ENCODE results near the gene NUP214.
A peak's percentile ranks its signal among the peaks of the same experiment; 100 is the strongest.
"Not testable (repeated sequence)": the region's sequence is repeated elsewhere in the genome, so short reads cannot be mapped to it uniquely, and the experiment has no call there.

Gene NUP214

GRCh38 chr9:131234799-131235479 lies 109.6 kb downstream of the NUP214 start:
- no peak for DNase-seq (ENCODE audit: low spot score)

- DNase-seq (ENCODE audit: low spot score) = no peak
These were observed 110.1 kb downstream of the NUP214 start for GRCh38 chr9:131235480-131235851.

- DNase-seq (ENCODE audit: low spot score) = no peak
These were observed 110.8 kb downstream of the NUP214 start for GRCh38 chr9:131236161-131236560.

- no peak for DNase-seq (ENCODE audit: low spot score)
These were observed 111.4 kb downstream of the NUP214 start for GRCh38 chr9:131236761-131237160.

DNA sequence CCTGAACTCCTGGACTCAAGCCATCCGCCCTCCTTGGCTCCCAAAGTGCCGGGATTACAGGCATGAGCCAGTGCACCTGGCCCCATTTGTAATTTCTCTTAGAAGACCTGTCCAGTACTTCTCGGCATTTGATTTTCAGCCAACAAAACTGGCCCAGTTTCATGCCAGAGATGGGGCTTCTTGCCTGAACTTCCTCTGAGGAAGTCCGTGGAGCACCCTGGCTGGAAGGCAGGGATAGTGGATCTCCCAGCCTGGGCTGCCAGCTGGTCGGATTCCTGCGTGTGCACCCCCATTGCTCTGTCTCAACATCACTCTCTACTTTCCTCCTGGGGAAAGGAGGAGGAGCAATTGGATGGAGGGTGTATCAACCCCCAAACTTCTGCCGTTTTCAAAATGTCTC lies 111.9 kb downstream of the NUP214 start:
- no peak for DNase-seq (ENCODE audit: low spot score)

- DNase-seq (ENCODE audit: low spot score) = peak; percentile 80
These were observed 112.6 kb downstream of the NUP214 start for GRCh38 chr9:131237931-131238401.

- DNase-seq (ENCODE audit: low spot score) = no peak
These were observed 113.1 kb downstream of the NUP214 start for GRCh38 chr9:131238402-131239021.

GRCh38 chr9:131239161-131239975 lies 114.0 kb downstream of the NUP214 start:
- DNase-seq (ENCODE audit: low spot score) = no peak

- DNase-seq (ENCODE audit: low spot score) = no peak
These were observed 114.9 kb downstream of the NUP214 start for GRCh38 chr9:131240047-131240921.

DNA sequence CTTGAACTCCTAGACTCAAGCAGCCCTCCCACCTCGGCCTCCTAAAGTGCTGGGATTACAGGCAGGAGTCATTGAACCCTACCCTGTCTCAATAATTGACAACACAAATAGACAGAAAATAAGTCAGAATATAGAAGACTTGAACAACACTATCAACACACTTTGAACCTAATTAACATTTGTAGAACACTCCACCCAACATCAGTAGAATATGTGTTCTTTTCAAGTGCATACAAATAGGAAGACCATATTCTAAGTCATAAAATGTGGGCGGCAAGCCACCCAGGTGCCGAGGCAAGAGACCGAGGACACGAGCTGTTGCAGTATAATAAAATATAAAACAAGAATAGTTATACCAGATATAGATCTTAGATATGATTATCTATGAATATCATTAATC lies 118.9 kb downstream of the NUP214 start:
- not testable (repeated sequence) for DNase-seq (ENCODE audit: low spot score)

DNA sequence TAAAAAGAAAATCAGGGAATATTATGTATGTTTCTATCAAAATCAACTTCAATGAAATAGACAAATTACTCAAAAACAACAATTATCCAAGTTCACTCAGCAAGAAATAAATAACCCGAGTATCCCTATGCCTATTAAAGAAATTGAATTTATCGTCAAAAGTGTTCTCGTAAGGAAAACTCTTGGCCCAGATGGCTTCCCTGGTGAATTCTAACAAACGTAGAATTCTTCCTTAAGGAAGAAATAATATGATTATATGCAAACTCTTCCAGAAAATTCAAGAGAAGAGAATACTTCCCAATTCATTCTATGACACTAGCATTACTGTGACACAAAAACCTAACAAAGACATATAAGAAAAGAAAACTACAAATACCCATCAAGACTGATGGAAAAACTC lies 121.2 kb downstream of the NUP214 start:
- DNase-seq (ENCODE audit: low spot score) = no peak

- no peak for DNase-seq (ENCODE audit: low spot score)
These were observed 126.7 kb downstream of the NUP214 start for GRCh38 chr9:131252120-131252519.

- DNase-seq (ENCODE audit: low spot score) = no peak
These were observed 128.6 kb downstream of the NUP214 start for GRCh38 chr9:131253891-131254491.

- DNase-seq (ENCODE audit: low spot score) = no peak
These were observed 129.2 kb downstream of the NUP214 start for GRCh38 chr9:131254626-131255025.

DNA sequence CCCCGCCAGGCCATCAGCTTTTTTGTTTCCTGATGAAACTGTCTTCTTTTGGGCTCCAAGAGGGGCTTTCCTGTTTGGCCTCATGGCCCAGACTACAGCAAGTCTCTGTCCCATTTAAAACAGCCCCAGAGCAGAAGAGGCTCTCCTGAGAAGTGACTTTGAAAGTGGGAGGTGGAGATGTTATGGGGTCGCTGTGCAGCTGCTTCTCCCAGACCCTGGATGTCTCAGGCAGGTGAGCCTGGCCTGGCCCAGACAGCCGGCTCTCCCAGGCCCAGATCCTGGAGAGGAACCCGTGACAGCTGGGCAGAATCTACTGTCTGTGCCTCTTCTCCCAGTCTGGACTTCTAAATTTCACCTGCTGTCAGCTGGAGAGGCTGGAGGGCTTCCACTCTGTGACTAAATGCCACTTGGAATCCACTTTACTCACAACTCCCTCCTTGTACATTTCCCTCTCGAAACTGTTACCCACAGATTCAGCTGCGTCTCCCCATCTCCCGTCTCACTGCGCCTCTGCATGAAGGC lies 130.4 kb downstream of the NUP214 start:
- DNase-seq (ENCODE audit: low spot score) = no peak

DNA sequence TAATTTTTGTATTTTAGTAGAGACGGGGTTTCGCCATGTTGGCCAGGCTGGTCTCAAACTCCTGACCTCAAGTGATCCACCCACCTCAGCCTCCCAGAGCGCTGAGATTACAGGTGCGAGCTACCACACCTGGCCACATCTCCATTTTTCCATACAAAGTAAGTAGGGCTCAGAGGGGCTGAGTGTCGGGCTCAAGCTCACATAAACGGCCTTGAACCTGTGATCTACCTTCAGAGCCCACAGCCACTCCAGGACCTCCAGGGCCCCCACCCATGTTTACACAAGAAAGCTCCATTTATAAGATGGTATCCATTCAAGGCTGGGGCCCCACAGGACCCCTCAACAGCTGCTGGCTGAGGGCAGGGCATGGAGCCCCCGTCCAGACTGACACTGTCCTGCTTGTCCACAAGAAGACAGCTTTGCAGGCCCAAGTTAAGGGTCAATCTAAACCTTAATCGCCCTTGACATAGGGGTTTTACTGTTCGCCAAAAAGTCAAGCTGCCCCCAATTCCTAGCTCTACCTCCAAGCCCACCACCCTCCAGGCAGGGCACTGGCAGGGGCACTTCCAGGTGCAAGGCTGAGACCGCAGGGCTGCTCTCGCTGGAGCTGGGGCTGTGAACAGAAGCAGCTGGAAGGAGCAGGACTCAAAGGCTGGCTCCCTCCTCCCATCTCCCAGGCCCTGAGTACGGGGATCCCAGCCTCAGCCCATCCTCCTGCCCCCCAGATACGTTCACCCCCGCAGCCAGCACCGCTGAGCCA lies 132.1 kb downstream of the NUP214 start:
- no peak for DNase-seq (ENCODE audit: low spot score)

DNA sequence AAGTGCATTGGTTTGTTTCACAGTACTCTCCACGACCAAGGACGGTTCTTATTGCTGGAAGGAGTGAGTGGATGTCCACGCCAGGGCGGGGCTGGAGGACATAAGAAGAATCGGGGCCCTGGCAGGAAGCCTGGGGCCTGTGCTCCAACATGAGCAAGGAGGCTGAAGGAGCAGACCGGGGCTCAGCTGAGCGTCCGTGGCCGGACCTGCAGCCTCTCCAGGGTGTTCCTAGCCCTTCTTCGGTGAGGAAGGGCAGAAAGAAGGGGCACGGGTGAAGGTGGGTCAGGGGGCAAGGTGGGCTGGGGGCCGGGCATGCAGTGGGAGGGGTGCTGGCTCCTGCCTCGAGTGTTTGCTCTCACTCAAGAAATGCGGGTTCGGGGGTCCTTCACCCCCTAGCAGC lies 132.8 kb downstream of the NUP214 start:
- no peak for DNase-seq (ENCODE audit: low spot score)

- DNase-seq (ENCODE audit: low spot score) = no peak
These were observed 133.5 kb downstream of the NUP214 start for GRCh38 chr9:131258698-131259431.

GRCh38 chr9:131259432-131259898 lies 134.1 kb downstream of the NUP214 start:
- no peak for DNase-seq (ENCODE audit: low spot score)
